Thyroid gland (tissue), 4 donors: ENCODE data around the gene RPS6KL1. TPM values are rescaled to one million over a fixed set of nuclear protein-coding genes. Genes with fewer than 3 reads are reported as not detected.

Experiments
- DNase-seq, 2 donors: peaks; one replicate each; pipeline ENCODE4 v3.0.0-alpha.2; 2019
- H3K27ac ChIP-seq, 3 donors: fragments of 200-600 bp; sonication (generic); 1 replicate in 2 of 3; 2 replicates in 1 of 3; pipeline ENCODE4 v1.5.1; 2016 to 2019; ENCODE audit warnings: mild to moderate bottlenecking in 1 of 3, moderate library complexity in 1 of 3
- H3K27me3 ChIP-seq: fragments of 200-600 bp; sonication (generic); one replicate; pipeline ENCODE4 v1.5.1; 2019
- H3K36me3 ChIP-seq, 2 donors: fragments of 200-600 bp; sonication (generic); one replicate each; pipeline ENCODE4 v1.5.1; 2016 to 2019
- H3K4me1 ChIP-seq, 2 donors: fragments of 200-600 bp; sonication (generic); one replicate each; pipeline ENCODE4 v1.5.1; 2017 to 2019
- H3K4me3 ChIP-seq, 3 donors: fragments of 200-600 bp; sonication (generic); replicated peaks in 1 of 3; 1 replicate in 2 of 3; 2 replicates in 1 of 3; pipeline ENCODE4 v1.5.1; 2016; ENCODE audit warnings: mild to moderate bottlenecking in 1 of 3
- H3K9me3 ChIP-seq: fragments of 200-600 bp; sonication (generic); one replicate; pipeline ENCODE4 v1.5.1; 2017
- POLR2A ChIP-seq, 2 donors: fragments of 450-650 bp; IDR thresholded peaks; one replicate each; pipeline ENCODE4 v1.6.1; 2017; ENCODE audit warnings: antibody characterized with exemption in 2 of 2, mild to moderate bottlenecking in 2 of 2, moderate library complexity in 1 of 2
- WGBS, 2 donors: methylation state at CpG; one replicate each; pipeline ENCODE4 v1.1.5; 2017; 5-methylcytosine and 5-hydroxymethylcytosine counted together
- intact Hi-C: fragments of 100-400 bp; cut with DNase I; formaldehyde crosslinking; loops from one replicate; pipeline ENCODE4 v1.15.1; 2023
- total RNA-seq, 4 donors: library from RNA; depleted of rRNA; stranded (reverse); fragments of >200 nt; gene quantifications; one replicate each; pipeline ENCODE4 v1.2.3, GENCODE V29; 2016
- TF ChIP-seq, protein P1 (sequence below), 6 experiments: fragments of 200-600 bp in 3 of 6; fragments of 450-650 bp in 3 of 6; sonication (generic) in 3 of 6; IDR thresholded peaks; one replicate each; pipeline ENCODE4 v1.5.1; 2016 to 2019; ENCODE audit warnings: antibody characterized with exemption in 6 of 6, mild to moderate bottlenecking in 2 of 6, inconsistent platforms in 1 of 6, moderate library complexity in 1 of 6

RPS6KL1 gene
- total RNA-seq, 4 donors from 2014 or later, result 5.7 to 16.4 (median 9.5) TPM

DNA sequence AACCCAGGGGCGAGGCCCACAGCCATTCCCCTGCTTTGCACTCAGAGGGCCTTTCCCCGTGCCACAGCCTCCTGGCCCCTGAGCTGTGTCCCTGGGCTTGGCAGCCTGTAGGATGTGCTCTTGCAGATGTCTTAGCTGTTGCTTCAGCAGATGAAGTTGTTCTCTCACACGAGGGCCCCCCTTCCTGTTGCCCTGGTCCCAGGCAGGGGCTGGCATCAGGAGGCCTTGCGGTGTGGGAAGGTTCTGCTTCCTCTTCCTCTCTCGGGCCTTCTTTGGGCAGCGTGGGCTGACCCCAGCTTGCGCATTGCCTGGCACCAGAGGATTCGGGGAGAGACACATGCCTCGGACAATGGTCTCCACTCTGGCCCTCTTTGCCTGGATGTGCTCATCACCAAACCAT is 59.8 kb downstream of the RPS6KL1 start:
- Histone ChIP-seq H3K4me3 (no peak overlapping the region), H3K9me3 (no peaks in the 10 kb centered on the region), H3K27me3 (no peaks in the 10 kb centered on the region), H3K4me1 (peaks cover 0 to 6% of the 10 kb centered on the region in 2 donors), H3K27ac (no peak overlapping the region), H3K36me3 (no peaks in the 10 kb centered on the region)
- 84 to 93% methylated on average over 6 to 8 of the region's 9 CpGs for WGBS, 2 donors
- intact Hi-C loops, result loop anchor here (5.0 kb wide), 2 partner anchors 44 to 224 kb away; no protein-coding TSS in a partner anchor
- no peak for DNase-seq
- TF ChIP-seq, protein P1, sequence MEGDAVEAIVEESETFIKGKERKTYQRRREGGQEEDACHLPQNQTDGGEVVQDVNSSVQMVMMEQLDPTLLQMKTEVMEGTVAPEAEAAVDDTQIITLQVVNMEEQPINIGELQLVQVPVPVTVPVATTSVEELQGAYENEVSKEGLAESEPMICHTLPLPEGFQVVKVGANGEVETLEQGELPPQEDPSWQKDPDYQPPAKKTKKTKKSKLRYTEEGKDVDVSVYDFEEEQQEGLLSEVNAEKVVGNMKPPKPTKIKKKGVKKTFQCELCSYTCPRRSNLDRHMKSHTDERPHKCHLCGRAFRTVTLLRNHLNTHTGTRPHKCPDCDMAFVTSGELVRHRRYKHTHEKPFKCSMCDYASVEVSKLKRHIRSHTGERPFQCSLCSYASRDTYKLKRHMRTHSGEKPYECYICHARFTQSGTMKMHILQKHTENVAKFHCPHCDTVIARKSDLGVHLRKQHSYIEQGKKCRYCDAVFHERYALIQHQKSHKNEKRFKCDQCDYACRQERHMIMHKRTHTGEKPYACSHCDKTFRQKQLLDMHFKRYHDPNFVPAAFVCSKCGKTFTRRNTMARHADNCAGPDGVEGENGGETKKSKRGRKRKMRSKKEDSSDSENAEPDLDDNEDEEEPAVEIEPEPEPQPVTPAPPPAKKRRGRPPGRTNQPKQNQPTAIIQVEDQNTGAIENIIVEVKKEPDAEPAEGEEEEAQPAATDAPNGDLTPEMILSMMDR (IDR thresholded peaks at IDR 0.05), result no peak
- no peak for TF ChIP-seq POLR2A (IDR thresholded peaks at IDR 0.05)

DNA sequence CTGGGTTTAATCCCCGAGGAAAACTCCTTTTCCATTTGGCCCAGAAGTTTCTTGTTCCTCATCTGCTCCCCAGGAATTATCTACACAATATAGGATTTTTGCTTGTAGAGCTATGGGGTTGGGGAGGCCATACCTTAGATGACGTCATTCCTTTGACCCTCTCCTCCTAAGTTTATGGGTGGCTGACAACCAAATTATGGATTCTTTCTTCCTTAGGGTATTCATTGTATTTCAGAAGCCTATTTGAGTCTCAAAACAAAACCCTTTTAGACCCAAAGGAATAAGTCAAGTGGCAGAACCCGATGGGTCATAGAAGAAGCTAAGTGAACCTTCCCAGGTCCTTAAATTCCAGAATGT is 61.3 kb downstream of the RPS6KL1 start:
- H3K27ac ChIP-seq, result no peak overlapping the region

DNA sequence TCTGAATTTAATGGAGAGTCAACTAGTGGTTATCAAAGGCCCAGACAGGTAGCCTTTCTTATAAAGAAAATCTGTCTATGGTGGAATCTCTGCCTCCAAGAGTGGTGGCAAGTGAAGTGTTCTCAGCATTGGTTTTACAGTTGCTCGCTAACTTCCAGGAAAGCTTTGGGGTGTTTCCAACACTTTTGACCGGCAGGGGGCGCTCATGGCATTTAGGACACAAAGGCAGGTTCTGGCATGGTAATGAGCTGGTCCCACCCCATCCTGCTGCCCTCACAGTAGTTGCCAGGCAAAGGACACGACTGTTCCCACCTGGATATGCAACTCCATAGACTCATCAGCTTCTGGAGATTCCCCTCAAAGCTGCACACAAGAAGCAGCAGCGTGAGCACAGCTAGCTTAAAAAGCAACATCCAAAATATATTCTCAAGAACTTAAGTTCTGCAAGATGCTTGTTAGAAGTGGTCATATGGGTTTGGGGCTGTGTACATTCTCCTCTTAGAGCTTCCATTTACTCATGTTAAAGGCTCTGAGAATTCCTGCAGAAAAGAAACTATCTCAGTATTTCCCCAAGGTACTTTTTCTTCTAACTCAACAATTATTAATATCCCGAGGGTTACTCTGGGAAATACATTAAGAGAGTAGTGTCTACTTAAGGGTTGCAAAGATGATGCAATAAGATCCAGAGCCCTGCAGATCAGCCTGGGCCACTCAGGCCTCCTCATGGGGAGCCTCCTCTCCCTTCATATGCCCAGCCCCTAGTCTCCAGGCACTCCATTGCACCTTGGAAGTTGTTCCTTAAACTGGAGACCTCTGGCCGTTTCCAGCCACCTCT is 61.9 kb downstream of the RPS6KL1 start:
- Histone ChIP-seq H3K36me3 (no peaks in the 10 kb centered on the region), H3K9me3 (no peaks in the 10 kb centered on the region), H3K4me3 (no peak overlapping the region), H3K27me3 (no peaks in the 10 kb centered on the region), H3K4me1 (peaks cover 0 to 14% of the 10 kb centered on the region in 2 donors), H3K27ac (no peak overlapping the region)
- WGBS, 2 donors, result 22 to 27% methylated on average over 7 of the region's 7 CpGs
- intact Hi-C loops, result loop anchor here (5.0 kb wide), 2 partner anchors 46 to 226 kb away; no protein-coding TSS in a partner anchor
- no peak for TF ChIP-seq POLR2A (IDR thresholded peaks at IDR 0.05)
- TF ChIP-seq, protein P1 (IDR thresholded peaks at IDR 0.05), result peak; percentile 75 to 94 (median 86)
- peak; percentile 92 to 95 for DNase-seq

More for the DNA sequence above, 61.3 kb downstream of the RPS6KL1 start:
- WGBS, 2 donors, result 72 to 78% methylated on average over 3 of the region's 3 CpGs
- Histone ChIP-seq H3K36me3 (no peaks in the 10 kb centered on the region), H3K4me3 (no peak overlapping the region), H3K9me3 (no peaks in the 10 kb centered on the region), H3K4me1 (peaks cover 0 to 11% of the 10 kb centered on the region in 2 donors), H3K27me3 (no peaks in the 10 kb centered on the region)
- intact Hi-C loops, result loop anchor here (5.0 kb wide), 2 partner anchors 46 to 226 kb away; no protein-coding TSS in a partner anchor
- no peak for DNase-seq
- TF ChIP-seq, protein P1 (IDR thresholded peaks at IDR 0.05), result no peak
- no peak for TF ChIP-seq POLR2A (IDR thresholded peaks at IDR 0.05)

DNA sequence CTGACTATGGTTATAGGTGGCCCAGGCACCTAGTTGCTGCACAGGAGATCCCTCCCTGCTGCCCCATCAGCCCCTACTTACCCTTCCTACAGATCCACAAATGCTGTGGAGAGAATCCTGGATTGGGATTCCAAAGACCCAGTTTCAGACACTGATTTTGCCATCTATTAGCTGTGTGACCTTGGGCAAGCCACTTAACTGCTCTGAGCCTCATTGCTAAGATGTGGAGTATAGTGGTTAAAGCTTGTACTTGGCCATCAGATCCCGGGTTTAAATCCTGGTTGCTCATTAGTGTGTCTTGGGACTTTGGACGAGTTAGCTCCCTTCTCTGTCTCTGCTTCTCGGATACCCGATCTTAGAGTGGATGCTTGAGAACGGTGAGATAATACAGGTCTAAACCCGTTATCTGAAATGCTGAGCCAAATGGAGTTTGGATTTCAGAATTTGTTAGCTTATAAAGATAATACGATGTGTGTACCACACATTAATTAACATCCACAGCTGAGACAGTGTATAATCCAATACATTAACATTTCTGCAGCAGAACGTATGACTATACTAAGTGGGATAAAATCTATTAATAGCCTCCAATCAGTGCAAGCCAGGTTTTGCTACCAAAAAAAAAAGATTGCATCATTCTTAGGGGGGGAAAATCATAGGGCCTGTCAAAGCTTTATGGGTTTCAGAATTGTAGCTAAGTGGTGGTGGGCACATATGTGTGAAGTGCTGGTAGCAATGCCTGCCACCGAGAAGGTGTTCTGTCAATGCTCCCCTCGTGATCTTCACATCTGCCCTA is 63.1 kb downstream of the RPS6KL1 start:
- H3K4me3 ChIP-seq, result no peak overlapping the region
- 72 to 73% methylated on average over 10 of the region's 10 CpGs for WGBS, 2 donors
- DNase-seq, result no peak
- intact Hi-C loops, result loop anchor here (5.0 kb wide), 2 partner anchors 47 to 227 kb away; no protein-coding TSS in a partner anchor
- H3K27me3 ChIP-seq, result no peaks in the 10 kb centered on the region
- H3K36me3 ChIP-seq, result no peaks in the 10 kb centered on the region
- H3K27ac ChIP-seq, result no peak overlapping the region
- H3K4me1 ChIP-seq, result peaks cover 0 to 14% of the 10 kb centered on the region in 2 donors
- TF ChIP-seq, protein P1 (IDR thresholded peaks at IDR 0.05), result no peak
- TF ChIP-seq POLR2A (IDR thresholded peaks at IDR 0.05), result no peak
- H3K9me3 ChIP-seq, result no peaks in the 10 kb centered on the region
